ENCODE measurements around the gene PLXNB2. TPM values are rescaled to one million over a fixed set of nuclear protein-coding genes. Genes with fewer than 3 reads are reported as not detected.
A peak's percentile ranks its signal among the peaks of the same experiment; 100 is the strongest.

PLXNB2 gene
- polyA plus RNA-seq, 1 of the 3 experiments (the other 2 are of a cell fraction) = 108 TPM

- H3K9ac ChIP-seq = no peak overlapping the region
- TF ChIP-seq EZH2phosphoT487 (IDR thresholded peaks at IDR 0.05; ENCODE audit: borderline replicate concordance, low read depth) (no peak), RFX5 (IDR thresholded peaks at IDR 0.05; ENCODE audit: low read length) (no peak), FOXJ3 (CRISPR knock-in tag; IDR thresholded peaks at IDR 0.05) (no peak), NRF1 (IDR thresholded peaks at IDR 0.05; ENCODE audit: low read depth, low read length) (no peak), EP300 (IDR thresholded peaks at IDR 0.05; ENCODE audit: borderline replicate concordance in 1 of 2, low read depth in 1 of 2, low read length in 1 of 2) (no peak), USF1 (IDR thresholded peaks at IDR 0.05; ENCODE audit: borderline replicate concordance, low read depth) (no peak), NFIC (IDR thresholded peaks at IDR 0.05; ENCODE audit: borderline replicate concordance) (no peak)
- TF ChIP-seq, protein P1, sequence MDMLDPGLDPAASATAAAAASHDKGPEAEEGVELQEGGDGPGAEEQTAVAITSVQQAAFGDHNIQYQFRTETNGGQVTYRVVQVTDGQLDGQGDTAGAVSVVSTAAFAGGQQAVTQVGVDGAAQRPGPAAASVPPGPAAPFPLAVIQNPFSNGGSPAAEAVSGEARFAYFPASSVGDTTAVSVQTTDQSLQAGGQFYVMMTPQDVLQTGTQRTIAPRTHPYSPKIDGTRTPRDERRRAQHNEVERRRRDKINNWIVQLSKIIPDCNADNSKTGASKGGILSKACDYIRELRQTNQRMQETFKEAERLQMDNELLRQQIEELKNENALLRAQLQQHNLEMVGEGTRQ (IDR thresholded peaks at IDR 0.05; ENCODE audit: borderline replicate concordance, low read depth, low read length) = no peak
Measured at GRCh38 chr22:50317178-50317577, 9.7 kb upstream of the PLXNB2 start.

DNA sequence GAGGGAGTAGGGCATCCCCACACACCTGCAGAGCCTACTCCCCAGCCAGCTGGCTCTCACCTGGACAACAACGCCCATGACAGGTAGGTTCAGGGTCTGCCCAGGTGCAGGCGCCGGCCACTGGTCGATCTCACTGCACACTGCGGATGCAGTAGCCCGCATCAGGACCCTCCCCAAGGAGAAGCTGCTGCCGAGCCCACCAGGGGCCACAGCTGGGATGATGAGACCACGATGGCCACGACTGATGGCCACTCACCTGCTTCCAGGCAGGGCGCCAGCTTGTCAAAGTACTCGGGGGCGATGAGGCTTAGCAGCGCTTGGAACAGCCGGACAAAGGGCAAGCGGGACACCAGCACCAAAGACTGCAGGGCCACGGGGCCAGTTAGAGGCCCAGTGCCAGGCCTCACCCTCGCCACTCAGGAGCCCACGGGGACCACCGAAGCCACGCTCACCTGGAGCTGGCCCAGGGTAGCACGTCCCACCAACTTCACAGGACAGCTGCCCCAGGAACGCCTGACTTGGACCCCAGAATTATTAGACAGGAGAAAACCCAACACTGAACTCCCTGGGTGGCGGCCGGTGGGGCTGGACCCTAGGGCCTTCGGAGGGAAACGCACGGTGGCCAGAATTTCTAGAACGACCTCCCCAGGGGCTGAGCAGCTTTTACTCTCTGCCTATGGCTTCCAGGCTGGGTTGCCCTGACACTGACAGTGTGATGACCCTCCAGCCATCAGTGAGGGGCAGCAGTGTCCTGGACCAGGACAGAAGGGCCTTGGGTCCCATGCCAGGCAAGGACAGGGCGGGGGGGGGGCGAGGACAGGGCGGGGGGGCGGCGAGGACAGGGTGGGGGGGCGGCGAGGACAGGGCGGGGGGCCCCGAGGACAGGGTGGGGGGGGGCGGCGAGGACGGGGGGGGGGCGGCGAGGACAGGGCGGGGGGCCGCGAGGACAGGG is 8.9 kb upstream of the PLXNB2 start:
- H2AFZ ChIP-seq (ENCODE audit: low read depth) = no peak overlapping the region
- no peaks in the 10 kb centered on the region for H3K27me3 ChIP-seq (ENCODE audit: insufficient read depth)
- CTCF ChIA-PET = interaction anchor here (0.6 to 2.5 kb wide), 5 partner anchors 10 to 386 kb away, joined by 3 to 17 read pairs (median 6); partner anchors contain the start of genes DENND6B and SCO2
- 67% methylated on average over 10 of the region's 45 CpGs for WGBS (ENCODE audit: low lambda C conversion rate)
- no peak overlapping the region for H3K4me2 ChIP-seq
- H3K9me3 ChIP-seq = no peaks in the 10 kb centered on the region
- no peaks in the 10 kb centered on the region for H3K36me3 ChIP-seq (replicated peaks in 1 of 2; ENCODE audit: control insufficient read depth in 1 of 2, insufficient read depth in 2 of 2, low read length in 1 of 2)
- no peak overlapping the region for H3K27ac ChIP-seq (ENCODE audit: low read depth in 2 of 2, low read length in 1 of 2)
- POLR2A ChIA-PET = interaction anchor here (1.2 kb wide), 1 partner anchor 8 kb away, joined by 6 read pairs; no protein-coding TSS in a partner anchor
- H3F3A ChIP-seq (replicated peaks; ENCODE audit: insufficient read depth) = no peaks in the 10 kb centered on the region
- H3K9ac ChIP-seq = no peak overlapping the region
- H3K4me1 ChIP-seq (ENCODE audit: control insufficient read depth in 1 of 2, insufficient read depth in 2 of 2, low read depth in 1 of 2, low read length in 1 of 2) = no peaks in the 10 kb centered on the region
- no peak overlapping the region for H3K4me3 ChIP-seq (ENCODE audit: low read depth in 2 of 2, low read length in 1 of 2)
- no peaks in the 10 kb centered on the region for H4K20me1 ChIP-seq (ENCODE audit: insufficient read depth)
- TF ChIP-seq, protein P2, sequence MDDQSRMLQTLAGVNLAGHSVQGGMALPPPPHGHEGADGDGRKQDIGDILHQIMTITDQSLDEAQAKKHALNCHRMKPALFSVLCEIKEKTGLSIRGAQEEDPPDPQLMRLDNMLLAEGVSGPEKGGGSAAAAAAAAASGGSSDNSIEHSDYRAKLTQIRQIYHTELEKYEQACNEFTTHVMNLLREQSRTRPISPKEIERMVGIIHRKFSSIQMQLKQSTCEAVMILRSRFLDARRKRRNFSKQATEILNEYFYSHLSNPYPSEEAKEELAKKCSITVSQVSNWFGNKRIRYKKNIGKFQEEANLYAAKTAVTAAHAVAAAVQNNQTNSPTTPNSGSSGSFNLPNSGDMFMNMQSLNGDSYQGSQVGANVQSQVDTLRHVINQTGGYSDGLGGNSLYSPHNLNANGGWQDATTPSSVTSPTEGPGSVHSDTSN (IDR thresholded peaks at IDR 0.05) = no peak
- TF ChIP-seq MEF2A (IDR thresholded peaks at IDR 0.05; ENCODE audit: borderline replicate concordance, low read depth) (no peak), ELF1 (IDR thresholded peaks at IDR 0.05) (no peak), ZBTB33 (IDR thresholded peaks at IDR 0.05; ENCODE audit: borderline replicate concordance, low read depth) (no peak)
- no peaks in the 10 kb centered on the region for H3K79me2 ChIP-seq (ENCODE audit: insufficient read depth)
- H3K9me2 ChIP-seq = no peaks in the 10 kb centered on the region
- DNase-seq = peak; percentile 57

More at GRCh38 chr22:50317178-50317577, 9.7 kb upstream of the PLXNB2 start:
- 100% methylated on average over 1 of the region's 9 CpGs for WGBS (ENCODE audit: low lambda C conversion rate)
- Histone ChIP-seq H4K20me1 (ENCODE audit: insufficient read depth) (no peaks in the 10 kb centered on the region), H3K9me3 (no peaks in the 10 kb centered on the region), H3K9me2 (no peaks in the 10 kb centered on the region), H3F3A (replicated peaks; ENCODE audit: insufficient read depth) (no peaks in the 10 kb centered on the region), H3K4me2 (no peak overlapping the region), H3K4me1 (ENCODE audit: control insufficient read depth in 1 of 2, insufficient read depth in 2 of 2, low read depth in 1 of 2, low read length in 1 of 2) (no peaks in the 10 kb centered on the region), H3K27me3 (ENCODE audit: insufficient read depth) (no peaks in the 10 kb centered on the region), H3K79me2 (ENCODE audit: insufficient read depth) (no peaks in the 10 kb centered on the region), H3K27ac (ENCODE audit: low read depth in 2 of 2, low read length in 1 of 2) (no peak overlapping the region), H2AFZ (ENCODE audit: low read depth) (no peak overlapping the region), H3K4me3 (ENCODE audit: low read depth in 2 of 2, low read length in 1 of 2) (no peak overlapping the region), H3K36me3 (replicated peaks in 1 of 2; ENCODE audit: control insufficient read depth in 1 of 2, insufficient read depth in 2 of 2, low read length in 1 of 2) (no peaks in the 10 kb centered on the region)
- peak; percentile 37 for DNase-seq
- ChIA-PET CTCF (interaction anchor here (0.8 to 2.5 kb wide), 4 partner anchors 10 to 209 kb away, joined by 3 to 17 read pairs (median 6); partner anchors contain the start of genes DENND6B and SCO2), POLR2A (interaction anchor here (1.0 kb wide), 1 partner anchor 75 kb away, joined by 3 read pairs; no protein-coding TSS in a partner anchor)

Data from SK-N-SH (cell line).